Esophagus squamous epithelium (tissue), 4 donors: Measurements from ENCODE around the gene GUCA1A.

Source experiments
- CTCF ChIP-seq, 6 experiments: fragments of 450-650 bp in 4 of 6; fragments of 200-600 bp in 2 of 6; sonication (generic) in 2 of 6; IDR thresholded peaks; one replicate each; pipeline ENCODE4 v1.5.1; 2016 to 2019; ENCODE audit warnings: antibody characterized with exemption in 6 of 6, mild to moderate bottlenecking in 4 of 6, moderate library complexity in 4 of 6
- POLR2A ChIP-seq, 4 donors: fragments of 450-650 bp; IDR thresholded peaks; one replicate each; pipeline ENCODE4 v1.6.1; 2017; ENCODE audit warnings: antibody characterized with exemption in 4 of 4, mild to moderate bottlenecking in 4 of 4, moderate library complexity in 3 of 4

GRCh38 chr6:42225029-42225339, 51.8 kb downstream of the GUCA1A start:
- no peak for TF ChIP-seq CTCF (IDR thresholded peaks at IDR 0.05)
- no peak for TF ChIP-seq POLR2A (IDR thresholded peaks at IDR 0.05)
